Mammary microvascular endothelial cell (primary cell): ENCODE data around the gene EGLN3. TPM values are rescaled to one million over a fixed set of nuclear protein-coding genes. Genes with fewer than 3 reads are reported as not detected.

Experiments used
- total RNA-seq: library from RNA; depleted of rRNA; stranded (reverse); fragments of >200 nt; gene quantifications from 2 replicates; pipeline ENCODE4 v1.2.3, GENCODE V29; 2015

Gene EGLN3
- total RNA-seq, result 0.30 TPM in 1 of 2 replicates, not detected in the other

DNA sequence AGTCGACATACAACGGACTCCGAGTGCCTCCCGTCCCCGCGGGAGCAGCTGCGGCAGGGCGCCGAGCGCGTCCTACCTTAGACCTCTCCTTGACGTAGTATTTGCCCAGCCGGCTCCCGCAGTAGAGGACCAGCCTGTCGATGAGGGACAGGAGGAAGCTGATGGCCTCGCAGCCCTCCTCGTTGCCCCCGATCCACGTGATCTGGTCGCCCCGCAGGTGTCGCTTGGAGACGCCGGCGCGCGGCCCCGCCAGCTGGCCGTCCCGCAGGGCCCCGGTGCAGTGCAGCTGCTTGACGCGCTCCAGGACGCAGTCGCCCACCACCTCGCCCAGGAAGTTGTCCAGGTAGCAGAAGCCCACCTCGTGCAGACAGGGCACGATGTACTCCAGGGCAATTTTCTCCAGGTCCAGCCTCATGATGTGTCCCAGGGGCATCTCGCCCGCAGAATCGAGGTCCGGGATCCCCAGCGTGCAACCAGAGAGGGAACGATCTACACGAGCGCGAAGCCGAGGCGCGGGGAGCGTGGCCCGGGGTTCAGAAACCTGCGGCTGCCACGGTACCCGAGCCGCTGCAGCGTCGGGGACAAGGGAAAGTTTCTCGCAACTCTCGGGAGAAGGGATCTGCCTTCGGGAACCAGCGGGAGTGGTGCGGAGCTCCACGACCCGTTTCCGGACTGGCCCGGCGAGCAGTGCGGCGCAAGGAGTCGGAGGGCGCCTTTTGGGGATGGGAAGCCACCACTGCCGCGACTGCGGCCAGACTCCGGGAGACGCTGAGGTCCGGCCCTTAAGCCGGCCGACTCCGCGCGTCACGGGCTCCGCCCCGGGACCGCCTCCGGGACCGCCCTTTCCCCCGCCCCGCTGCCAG lies at the start of gene EGLN3:
Gene EGLN3, minus strand, starts transcription at position 755 of the 863 bp plus-strand sequence. Its CDS starts 322 bp downstream, at position 433.

